Rectal smooth muscle tissue (tissue), 1 donor: ENCODE data around the gene APOBR.
"Not testable (repeated sequence)": the region's sequence is repeated elsewhere in the genome, so short reads cannot be mapped to it uniquely, and the experiment has no call there.

ENCODE experiments used
- H3K27ac ChIP-seq: one replicate; pipeline ENCODE4 v1.7.0; 2013; ENCODE audit warnings: low read depth, low read length, inconsistent platforms
- H3K27me3 ChIP-seq: one replicate; pipeline ENCODE4 v1.7.0; 2013; ENCODE audit warnings: low read length; ENCODE audit not compliant: control insufficient read depth, insufficient read depth
- H3K36me3 ChIP-seq: one replicate; pipeline ENCODE4 v1.7.0; 2013; ENCODE audit warnings: low read length; ENCODE audit not compliant: control insufficient read depth, insufficient read depth
- H3K4me1 ChIP-seq: one replicate; pipeline ENCODE4 v1.7.0; 2013; ENCODE audit warnings: low read length; ENCODE audit not compliant: control insufficient read depth, insufficient read depth
- H3K4me3 ChIP-seq: one replicate; pipeline ENCODE4 v1.7.0; 2013; ENCODE audit warnings: low read length
- H3K9ac ChIP-seq: one replicate; pipeline ENCODE4 v1.7.0; 2013; ENCODE audit warnings: low read length

The APOBR gene

GRCh38 chr16:28538733-28539596 is 44.5 kb downstream of the APOBR start, which contains the start of gene NUPR1:
Gene NUPR1 (minus strand): TSS chr16:28538974. CDS start chr16:28538907, 67 bp downstream.
- Histone ChIP-seq H3K27ac (peak within 1 kb of the TSS; percentile 98), H3K4me1 (peaks cover 10% of the 10 kb centered on the region), H3K9ac (peak within 1 kb of the TSS; percentile 64), H3K4me3 (peak within 1 kb of the TSS; percentile 81), H3K36me3 (peaks cover 7% of the 10 kb centered on the region), H3K27me3 (no peaks in the 10 kb centered on the region)

- no peaks in the 10 kb centered on the region for H3K27me3 ChIP-seq
- H3K9ac ChIP-seq, result no peak overlapping the region
- H3K27ac ChIP-seq, result no peak overlapping the region
- H3K4me3 ChIP-seq, result no peak overlapping the region
- peaks cover 10% of the 10 kb centered on the region for H3K4me1 ChIP-seq
- H3K36me3 ChIP-seq, result no peaks in the 10 kb centered on the region
These were observed 45.9 kb downstream of the APOBR start for GRCh38 chr16:28540346-28540745.

- Histone ChIP-seq H3K27ac (no peak overlapping the region), H3K27me3 (no peaks in the 10 kb centered on the region), H3K36me3 (no peaks in the 10 kb centered on the region), H3K4me1 (peaks cover 9% of the 10 kb centered on the region), H3K9ac (no peak overlapping the region), H3K4me3 (no peak overlapping the region)
These were observed 48.2 kb downstream of the APOBR start for GRCh38 chr16:28542646-28543045.

- H3K4me3 ChIP-seq, result no peak overlapping the region
- peaks cover 5% of the 10 kb centered on the region for H3K4me1 ChIP-seq
- H3K36me3 ChIP-seq, result no peaks in the 10 kb centered on the region
- no peaks in the 10 kb centered on the region for H3K27me3 ChIP-seq
- no peak overlapping the region for H3K9ac ChIP-seq
- H3K27ac ChIP-seq, result no peak overlapping the region
These were observed 48.6 kb downstream of the APOBR start for GRCh38 chr16:28543072-28543471.

- Histone ChIP-seq H3K36me3 (no peaks in the 10 kb centered on the region), H3K27ac (no peak overlapping the region), H3K4me3 (no peak overlapping the region), H3K4me1 (no peaks in the 10 kb centered on the region), H3K27me3 (no peaks in the 10 kb centered on the region), H3K9ac (no peak overlapping the region)
These were observed 50.6 kb downstream of the APOBR start for GRCh38 chr16:28544998-28545397.

GRCh38 chr16:28545964-28546363 is 51.5 kb downstream of the APOBR start:
- H3K27ac ChIP-seq, H3K4me3 ChIP-seq, H3K27me3 ChIP-seq, H3K4me1 ChIP-seq, H3K9ac ChIP-seq, H3K36me3 ChIP-seq: not testable (repeated sequence)

GRCh38 chr16:28546626-28547025 is 52.2 kb downstream of the APOBR start:
- no peak overlapping the region for H3K4me3 ChIP-seq

GRCh38 chr16:28548306-28548802 is 53.9 kb downstream of the APOBR start:
- Histone ChIP-seq H3K9ac (no peak overlapping the region), H3K4me3 (no peak overlapping the region), H3K27ac (no peak overlapping the region), H3K36me3 (no peaks in the 10 kb centered on the region), H3K27me3 (no peaks in the 10 kb centered on the region), H3K4me1 (no peaks in the 10 kb centered on the region)

More at GRCh38 chr16:28546626-28547025, 52.2 kb downstream of the APOBR start:
- H3K36me3 ChIP-seq, result no peaks in the 10 kb centered on the region
- no peak overlapping the region for H3K27ac ChIP-seq
- H3K27me3 ChIP-seq, result no peaks in the 10 kb centered on the region
- H3K4me1 ChIP-seq, result no peaks in the 10 kb centered on the region
- no peak overlapping the region for H3K9ac ChIP-seq
